Bronchial epithelial cell (primary cell): ENCODE results near the gene VAMP5. TPM values are rescaled to one million over a fixed set of nuclear protein-coding genes. Genes with fewer than 3 reads are reported as not detected.

Source experiments
- DNase-seq: peaks from one replicate; pipeline ENCODE4 v3.0.0-alpha.2; 2010; ENCODE audit warnings: low read depth
- FAIRE-seq: peaks from 2 replicates; lab custom pipeline; 2011; peaks lifted over from hg19 to GRCh38; lab: Jason Lieb, UNC
- H3K27me3 ChIP-seq: 2 replicates; pipeline ENCODE4 v1.5.1; 2011; ENCODE audit warnings: low read length; ENCODE audit not compliant: control insufficient read depth, insufficient read depth
- H3K36me3 ChIP-seq: 2 replicates; pipeline ENCODE4 v1.5.1; 2011; ENCODE audit warnings: low read length; ENCODE audit not compliant: control insufficient read depth, insufficient read depth
- H3K4me3 ChIP-seq: 2 replicates; pipeline ENCODE4 v1.5.1; 2011; ENCODE audit warnings: mild to moderate bottlenecking, low read depth, low read length, control low read depth
- total RNA-seq: library from RNA; depleted of rRNA; stranded (reverse); fragments of >200 nt; gene quantifications from 2 replicates; pipeline ENCODE4 v1.2.1, GENCODE V29; 2014
- TF ChIP-seq, protein P1 (sequence below): IDR thresholded peaks from 2 replicates; pipeline ENCODE4 v1.5.1; 2011; ENCODE audit warnings: mild to moderate bottlenecking, moderate library complexity, low read length, control low read depth, inconsistent platforms; ENCODE audit not compliant: insufficient read depth, severe bottlenecking

VAMP5 gene
- total RNA-seq, 1 donor from 2014 or later = 4.5 TPM

DNA sequence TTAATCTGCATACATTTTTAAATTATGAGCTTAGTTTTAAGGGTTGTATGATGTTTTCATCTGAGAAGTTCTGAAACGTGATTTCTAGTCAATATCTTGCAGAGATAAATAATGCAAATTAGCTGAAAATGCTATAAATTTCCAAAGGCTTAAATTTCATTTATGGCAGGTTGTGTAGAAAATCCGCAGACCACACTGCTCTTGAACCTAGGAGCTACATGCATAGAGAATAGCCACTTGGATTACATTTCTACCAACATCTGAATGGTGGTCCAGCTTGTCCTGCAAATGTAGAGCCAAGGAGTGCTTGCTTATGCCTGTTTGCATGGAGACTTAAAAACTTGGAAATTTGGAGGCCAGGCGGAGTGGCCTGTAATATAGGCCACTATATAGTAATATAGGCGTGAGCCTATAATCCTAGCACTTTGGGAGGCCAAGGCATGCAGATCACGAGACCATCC is 38.4 kb upstream of the VAMP5 start:
- DNase-seq = no peak
- no peak for FAIRE-seq
- Histone ChIP-seq H3K36me3 (peaks cover 19% of the 10 kb centered on the region), H3K4me3 (no peak overlapping the region), H3K27me3 (no peaks in the 10 kb centered on the region)
- TF ChIP-seq, protein P1, sequence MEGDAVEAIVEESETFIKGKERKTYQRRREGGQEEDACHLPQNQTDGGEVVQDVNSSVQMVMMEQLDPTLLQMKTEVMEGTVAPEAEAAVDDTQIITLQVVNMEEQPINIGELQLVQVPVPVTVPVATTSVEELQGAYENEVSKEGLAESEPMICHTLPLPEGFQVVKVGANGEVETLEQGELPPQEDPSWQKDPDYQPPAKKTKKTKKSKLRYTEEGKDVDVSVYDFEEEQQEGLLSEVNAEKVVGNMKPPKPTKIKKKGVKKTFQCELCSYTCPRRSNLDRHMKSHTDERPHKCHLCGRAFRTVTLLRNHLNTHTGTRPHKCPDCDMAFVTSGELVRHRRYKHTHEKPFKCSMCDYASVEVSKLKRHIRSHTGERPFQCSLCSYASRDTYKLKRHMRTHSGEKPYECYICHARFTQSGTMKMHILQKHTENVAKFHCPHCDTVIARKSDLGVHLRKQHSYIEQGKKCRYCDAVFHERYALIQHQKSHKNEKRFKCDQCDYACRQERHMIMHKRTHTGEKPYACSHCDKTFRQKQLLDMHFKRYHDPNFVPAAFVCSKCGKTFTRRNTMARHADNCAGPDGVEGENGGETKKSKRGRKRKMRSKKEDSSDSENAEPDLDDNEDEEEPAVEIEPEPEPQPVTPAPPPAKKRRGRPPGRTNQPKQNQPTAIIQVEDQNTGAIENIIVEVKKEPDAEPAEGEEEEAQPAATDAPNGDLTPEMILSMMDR = no peak

DNA sequence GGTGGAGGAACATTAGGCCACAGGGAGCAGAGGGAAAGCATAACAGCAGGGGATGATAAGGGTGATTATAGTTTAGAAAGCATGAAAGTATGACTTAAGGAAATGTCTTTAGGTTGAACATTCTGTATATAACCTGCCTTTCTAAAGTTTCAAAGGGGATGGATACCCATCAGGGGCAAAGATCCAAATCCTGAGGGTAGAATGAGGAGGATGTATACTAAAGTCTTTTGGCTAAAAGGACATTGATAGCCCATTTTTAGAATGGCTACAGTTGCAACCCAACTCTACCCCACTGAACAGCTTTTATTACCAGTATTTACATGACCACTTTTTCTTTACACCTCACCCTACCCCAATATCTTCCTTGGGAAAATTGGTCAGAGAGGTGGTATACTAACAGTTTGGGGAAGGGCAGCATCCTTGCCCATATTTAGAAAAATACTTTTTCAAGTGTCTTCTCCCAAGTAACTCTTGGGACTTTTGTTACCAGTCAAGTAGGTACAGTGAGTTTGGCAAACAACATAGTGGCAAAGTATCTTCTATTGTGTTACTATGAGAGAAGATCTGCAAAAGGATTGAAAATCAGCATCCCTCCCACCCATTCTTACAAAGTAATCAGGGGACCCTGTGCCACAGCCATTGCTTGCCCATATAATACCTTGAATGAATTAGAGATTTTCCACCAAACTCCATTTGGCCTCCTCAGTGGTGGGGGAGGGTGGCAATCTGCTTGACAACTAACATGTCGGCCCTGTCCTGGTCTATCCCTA is 37.0 kb upstream of the VAMP5 start:
- no peak for FAIRE-seq
- Histone ChIP-seq H3K36me3 (peaks cover 11% of the 10 kb centered on the region), H3K4me3 (no peak overlapping the region), H3K27me3 (no peaks in the 10 kb centered on the region)
- DNase-seq = no peak
- TF ChIP-seq, protein P1 = no peak

DNA sequence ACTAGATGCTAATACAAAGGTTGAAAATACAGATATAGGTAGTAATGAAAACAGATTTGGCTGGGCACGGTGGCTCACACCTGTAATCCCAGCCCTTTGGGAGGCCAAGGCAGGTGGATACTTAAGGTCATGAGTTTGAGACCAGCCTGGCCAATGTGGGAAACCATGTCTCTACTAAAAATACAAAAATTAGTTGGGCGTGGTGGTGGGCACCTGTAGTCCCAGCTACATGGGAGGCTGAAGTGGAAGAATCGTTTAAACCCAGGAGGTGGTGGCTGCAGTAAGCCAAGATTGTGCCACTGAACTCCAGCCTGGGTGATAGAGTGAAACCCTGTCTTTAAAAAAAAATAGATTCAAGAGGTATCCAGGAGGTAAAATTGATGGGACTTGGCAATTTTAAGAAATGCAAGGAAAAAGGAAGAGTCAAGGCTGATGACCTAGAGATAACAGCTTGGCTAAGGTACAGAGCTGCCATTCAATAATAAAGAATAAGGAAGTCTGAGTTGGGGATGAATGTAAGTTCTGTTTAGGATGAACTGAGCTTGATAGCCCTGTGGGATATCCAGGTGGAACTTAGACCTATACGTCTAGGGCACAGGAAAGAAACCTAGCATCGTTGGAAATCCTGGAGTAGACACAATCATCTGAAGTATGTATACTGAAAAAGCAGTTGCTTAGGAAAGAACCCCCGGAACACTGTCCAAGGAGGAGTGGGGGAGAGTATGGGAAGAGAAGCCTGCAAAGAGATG is 36.2 kb upstream of the VAMP5 start:
- peaks cover 7% of the 10 kb centered on the region for H3K36me3 ChIP-seq
- TF ChIP-seq, protein P1 = no peak
- H3K4me3 ChIP-seq = no peak overlapping the region
- no peaks in the 10 kb centered on the region for H3K27me3 ChIP-seq
- DNase-seq (no peak), FAIRE-seq (no peak)

DNA sequence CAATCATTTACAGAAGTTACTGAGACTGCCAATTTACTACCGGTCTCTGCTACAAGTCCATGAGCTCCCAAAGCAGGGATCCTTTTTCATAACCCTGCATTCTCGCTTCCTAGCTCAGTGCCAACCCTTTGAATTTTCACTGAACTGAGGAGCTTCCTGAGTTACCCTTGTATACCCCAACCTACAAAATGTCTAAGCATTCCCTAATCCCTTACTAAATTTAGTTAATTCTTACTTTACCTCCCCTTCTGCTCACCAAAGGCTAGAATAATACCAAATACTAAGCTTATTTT is 35.7 kb upstream of the VAMP5 start:
- TF ChIP-seq, protein P1 = no peak
- Histone ChIP-seq H3K36me3 (peaks cover 7% of the 10 kb centered on the region), H3K27me3 (no peaks in the 10 kb centered on the region), H3K4me3 (no peak overlapping the region)
- FAIRE-seq (no peak), DNase-seq (no peak)

DNA sequence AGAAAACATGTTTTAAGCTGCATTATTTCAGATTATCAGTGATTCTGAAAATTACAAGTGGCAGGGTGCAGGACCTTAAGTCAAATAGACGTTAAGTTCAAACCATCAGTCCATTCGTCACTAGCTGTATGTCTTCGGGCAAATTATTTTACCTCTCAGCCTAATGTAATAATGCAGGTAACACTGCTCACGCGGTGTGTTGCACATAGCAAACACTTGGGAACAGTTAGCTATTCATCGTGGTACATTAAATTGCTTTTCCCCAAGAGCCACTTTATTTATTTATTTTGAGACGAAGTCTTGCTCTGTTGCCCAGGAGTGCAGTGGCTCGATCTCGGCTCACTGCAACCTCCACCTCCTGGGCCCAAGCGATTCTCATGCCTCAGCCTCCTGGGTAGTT is 35.1 kb upstream of the VAMP5 start:
- no peaks in the 10 kb centered on the region for H3K27me3 ChIP-seq
- H3K4me3 ChIP-seq = no peak overlapping the region
- DNase-seq (no peak), FAIRE-seq (no peak)
- peaks cover 5% of the 10 kb centered on the region for H3K36me3 ChIP-seq
- TF ChIP-seq, protein P1 = no peak
